Nephron (organoid): ENCODE measurements around the gene NME3.

Source experiments
- H3K27ac Mint-ChIP-seq, 3 experiments: 2 replicates each; pipeline ENCODE4 v1.8.0; 2020; ENCODE audit warnings: mixed read lengths in 3 of 3, mild to moderate bottlenecking in 2 of 3, moderate library complexity in 1 of 3
- H3K27me3 Mint-ChIP-seq: 2 replicates; pipeline ENCODE4 v1.8.0; 2021; ENCODE audit warnings: low read depth, mild to moderate bottlenecking, moderate library complexity, mixed read lengths
- H3K36me3 Mint-ChIP-seq: 2 replicates; pipeline ENCODE4 v1.8.0; 2020; ENCODE audit warnings: low read depth, mixed read lengths
- H3K4me1 Mint-ChIP-seq: 2 replicates; pipeline ENCODE4 v1.8.0; 2020; ENCODE audit warnings: mixed read lengths
- H3K4me3 Mint-ChIP-seq, 3 experiments: 2 replicates each; pipeline ENCODE4 v1.8.0; 2020; ENCODE audit warnings: mild to moderate bottlenecking in 3 of 3, mixed read lengths in 3 of 3, moderate library complexity in 2 of 3
- H3K9me3 Mint-ChIP-seq: 2 replicates; pipeline ENCODE4 v1.8.0; 2020; ENCODE audit warnings: mixed read lengths
- TF ChIP-seq, protein P1 (sequence below), 3 experiments: fragments of 200-600 bp; sonication (generic); IDR thresholded peaks; one replicate each; pipeline ENCODE4 v1.5.0; 2021; ENCODE audit warnings: antibody characterized with exemption in 3 of 3; ENCODE audit not compliant: unreplicated experiment in 3 of 3

NME3 gene

GRCh38 chr16:1757714-1758461 is 13.5 kb downstream of the NME3 start:
- no peaks in the 10 kb centered on the region for H3K9me3 Mint-ChIP-seq
- TF ChIP-seq, protein P1, sequence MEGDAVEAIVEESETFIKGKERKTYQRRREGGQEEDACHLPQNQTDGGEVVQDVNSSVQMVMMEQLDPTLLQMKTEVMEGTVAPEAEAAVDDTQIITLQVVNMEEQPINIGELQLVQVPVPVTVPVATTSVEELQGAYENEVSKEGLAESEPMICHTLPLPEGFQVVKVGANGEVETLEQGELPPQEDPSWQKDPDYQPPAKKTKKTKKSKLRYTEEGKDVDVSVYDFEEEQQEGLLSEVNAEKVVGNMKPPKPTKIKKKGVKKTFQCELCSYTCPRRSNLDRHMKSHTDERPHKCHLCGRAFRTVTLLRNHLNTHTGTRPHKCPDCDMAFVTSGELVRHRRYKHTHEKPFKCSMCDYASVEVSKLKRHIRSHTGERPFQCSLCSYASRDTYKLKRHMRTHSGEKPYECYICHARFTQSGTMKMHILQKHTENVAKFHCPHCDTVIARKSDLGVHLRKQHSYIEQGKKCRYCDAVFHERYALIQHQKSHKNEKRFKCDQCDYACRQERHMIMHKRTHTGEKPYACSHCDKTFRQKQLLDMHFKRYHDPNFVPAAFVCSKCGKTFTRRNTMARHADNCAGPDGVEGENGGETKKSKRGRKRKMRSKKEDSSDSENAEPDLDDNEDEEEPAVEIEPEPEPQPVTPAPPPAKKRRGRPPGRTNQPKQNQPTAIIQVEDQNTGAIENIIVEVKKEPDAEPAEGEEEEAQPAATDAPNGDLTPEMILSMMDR (IDR thresholded peaks at IDR 0.05; ENCODE audit: unreplicated experiment in 3 of 3) = no peak
- no peaks in the 10 kb centered on the region for H3K4me1 Mint-ChIP-seq
- H3K4me3 Mint-ChIP-seq = no peak overlapping the region
- no peaks in the 10 kb centered on the region for H3K27me3 Mint-ChIP-seq
- H3K36me3 Mint-ChIP-seq = peaks cover 17% of the 10 kb centered on the region
- peak overlapping the region in 1 of 3 experiments; percentile 33 for H3K27ac Mint-ChIP-seq

DNA sequence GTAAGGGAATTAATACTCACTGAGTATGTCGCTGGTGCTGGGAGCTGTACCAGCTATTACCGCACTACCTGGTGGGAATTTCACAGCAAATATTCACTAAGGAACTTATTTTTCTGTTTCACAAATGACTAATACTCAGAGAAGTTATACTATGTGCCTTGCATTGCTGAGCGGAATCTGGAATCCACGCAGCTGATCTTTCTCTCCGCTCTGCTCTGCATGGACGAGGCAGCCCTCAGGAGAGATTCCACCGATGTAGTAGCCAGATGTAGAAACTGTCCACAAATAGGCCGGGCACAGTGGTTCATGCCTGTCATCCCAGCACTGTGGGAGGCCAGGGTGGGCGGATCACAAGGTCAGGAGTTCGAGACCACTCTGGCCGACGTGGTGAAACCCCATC is 17.1 kb downstream of the NME3 start:
- no peaks in the 10 kb centered on the region for H3K27me3 Mint-ChIP-seq
- peaks cover 24% of the 10 kb centered on the region for H3K36me3 Mint-ChIP-seq
- H3K4me3 Mint-ChIP-seq = no peak overlapping the region
- TF ChIP-seq, protein P1 (IDR thresholded peaks at IDR 0.05; ENCODE audit: unreplicated experiment in 3 of 3) = no peak
- H3K27ac Mint-ChIP-seq = no peak overlapping the region
- no peaks in the 10 kb centered on the region for H3K9me3 Mint-ChIP-seq
- no peaks in the 10 kb centered on the region for H3K4me1 Mint-ChIP-seq

DNA sequence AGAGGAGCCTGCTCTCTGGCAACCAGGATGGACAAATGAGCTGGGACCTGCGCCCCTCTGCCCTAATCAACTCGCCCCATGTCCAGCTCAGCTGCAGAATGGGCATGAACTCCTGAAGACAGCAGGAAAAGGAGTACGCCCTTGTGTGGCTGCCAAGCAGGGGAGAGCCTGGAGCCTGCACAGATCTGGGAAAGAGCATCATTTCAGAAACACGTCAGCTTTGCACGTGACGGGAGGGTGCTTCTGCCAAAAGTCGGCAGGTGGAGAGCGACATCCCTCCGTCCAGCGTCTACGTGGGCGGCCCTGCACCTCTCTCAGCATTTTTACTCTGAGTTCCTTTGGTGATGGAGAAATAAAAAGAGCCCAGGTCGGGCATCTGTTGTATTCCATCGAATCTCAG is 18.5 kb downstream of the NME3 start:
- Mint-ChIP-seq H3K27ac (no peak overlapping the region), H3K4me3 (no peak overlapping the region), H3K27me3 (no peaks in the 10 kb centered on the region), H3K36me3 (peaks cover 24% of the 10 kb centered on the region), H3K9me3 (no peaks in the 10 kb centered on the region), H3K4me1 (no peaks in the 10 kb centered on the region)
- TF ChIP-seq, protein P1 (IDR thresholded peaks at IDR 0.05; ENCODE audit: unreplicated experiment in 3 of 3) = no peak

DNA sequence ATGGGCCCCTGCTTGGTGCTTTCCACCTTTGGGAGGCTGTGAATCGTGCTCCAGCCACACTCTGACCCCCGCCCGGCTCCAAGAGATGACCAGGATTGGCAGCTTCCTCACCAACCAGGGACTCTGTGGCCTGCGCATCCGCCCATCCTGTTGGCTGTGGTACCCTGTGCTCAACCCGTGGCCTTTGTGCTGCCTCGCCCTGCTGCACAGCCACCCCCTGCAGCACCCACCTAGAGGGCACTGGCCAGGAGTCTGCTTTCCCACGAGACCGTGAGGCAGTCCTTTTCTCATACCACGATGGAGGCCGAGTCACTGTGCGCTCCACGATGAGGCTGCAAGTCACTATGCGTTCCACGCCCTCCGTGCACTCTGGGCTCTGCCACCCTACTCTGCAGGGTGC is 19.4 kb downstream of the NME3 start:
- TF ChIP-seq, protein P1 (IDR thresholded peaks at IDR 0.05; ENCODE audit: unreplicated experiment in 3 of 3) = no peak
- no peak overlapping the region for H3K4me3 Mint-ChIP-seq
- no peaks in the 10 kb centered on the region for H3K9me3 Mint-ChIP-seq
- peaks cover 28% of the 10 kb centered on the region for H3K36me3 Mint-ChIP-seq
- H3K4me1 Mint-ChIP-seq = no peaks in the 10 kb centered on the region
- no peak overlapping the region for H3K27ac Mint-ChIP-seq
- H3K27me3 Mint-ChIP-seq = no peaks in the 10 kb centered on the region

- peaks cover 23% of the 10 kb centered on the region for H3K36me3 Mint-ChIP-seq
These were observed 21.9 kb downstream of the NME3 start for GRCh38 chr16:1749152-1750117.

More at GRCh38 chr16:1749152-1750117, 21.9 kb downstream of the NME3 start:
- H3K9me3 Mint-ChIP-seq = no peaks in the 10 kb centered on the region
- H3K4me3 Mint-ChIP-seq = no peak overlapping the region
- H3K27ac Mint-ChIP-seq = no peak overlapping the region
- no peaks in the 10 kb centered on the region for H3K4me1 Mint-ChIP-seq
- H3K27me3 Mint-ChIP-seq = no peaks in the 10 kb centered on the region
- TF ChIP-seq, protein P1 (IDR thresholded peaks at IDR 0.05; ENCODE audit: unreplicated experiment in 3 of 3) = no peak
